Measurements from ENCODE around the gene ERMARD.

DNA sequence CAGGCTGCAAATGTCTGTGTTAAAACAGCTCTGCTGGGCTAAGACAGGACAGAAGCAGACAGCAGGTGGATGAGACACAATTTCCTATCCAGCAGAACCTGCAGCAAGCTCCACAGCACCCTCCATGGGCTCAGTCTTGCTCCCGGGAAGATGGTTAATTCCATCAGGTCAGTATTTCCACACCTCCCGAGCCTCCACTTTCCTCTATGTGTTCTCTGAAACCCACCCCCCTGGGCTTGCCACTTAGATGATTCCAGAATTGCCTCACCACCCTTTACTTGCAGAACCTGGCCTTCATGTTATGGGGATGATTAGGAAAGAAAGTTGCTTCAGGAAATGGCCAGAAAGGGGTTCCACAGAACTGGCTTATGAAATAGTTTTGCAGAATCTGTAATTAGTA is 43.8 kb downstream of the ERMARD start:
- TF ChIP-seq, protein P1, sequence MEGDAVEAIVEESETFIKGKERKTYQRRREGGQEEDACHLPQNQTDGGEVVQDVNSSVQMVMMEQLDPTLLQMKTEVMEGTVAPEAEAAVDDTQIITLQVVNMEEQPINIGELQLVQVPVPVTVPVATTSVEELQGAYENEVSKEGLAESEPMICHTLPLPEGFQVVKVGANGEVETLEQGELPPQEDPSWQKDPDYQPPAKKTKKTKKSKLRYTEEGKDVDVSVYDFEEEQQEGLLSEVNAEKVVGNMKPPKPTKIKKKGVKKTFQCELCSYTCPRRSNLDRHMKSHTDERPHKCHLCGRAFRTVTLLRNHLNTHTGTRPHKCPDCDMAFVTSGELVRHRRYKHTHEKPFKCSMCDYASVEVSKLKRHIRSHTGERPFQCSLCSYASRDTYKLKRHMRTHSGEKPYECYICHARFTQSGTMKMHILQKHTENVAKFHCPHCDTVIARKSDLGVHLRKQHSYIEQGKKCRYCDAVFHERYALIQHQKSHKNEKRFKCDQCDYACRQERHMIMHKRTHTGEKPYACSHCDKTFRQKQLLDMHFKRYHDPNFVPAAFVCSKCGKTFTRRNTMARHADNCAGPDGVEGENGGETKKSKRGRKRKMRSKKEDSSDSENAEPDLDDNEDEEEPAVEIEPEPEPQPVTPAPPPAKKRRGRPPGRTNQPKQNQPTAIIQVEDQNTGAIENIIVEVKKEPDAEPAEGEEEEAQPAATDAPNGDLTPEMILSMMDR (IDR thresholded peaks at IDR 0.05; ENCODE audit: insufficient read depth, low read length): no peak
- TF ChIP-seq GABPA (IDR thresholded peaks at IDR 0.05; ENCODE audit: low read depth): no peak
- TF ChIP-seq POLR2AphosphoS5 (IDR thresholded peaks at IDR 0.05; ENCODE audit: low read depth): no peak
